K562 (cell line): ENCODE results near the gene IL17D.

Experiments used
- CHD1 ChIP-seq: fragments of 200-600 bp; sonication (generic); IDR thresholded peaks from one replicate; pipeline ENCODE4 v1.6.1; 2012; ENCODE audit warnings: mild to moderate bottlenecking, moderate library complexity, low read length, inconsistent platforms
- CTCF ChIP-seq, 3 experiments: IDR thresholded peaks in 2 of 3; conservative IDR thresholded peaks in 1 of 3; 2 replicates each; pipeline ENCODE4 v1.5.1; 2011 to 2012; ENCODE audit warnings: low read length in 3 of 3, mild to moderate bottlenecking in 3 of 3, control low read depth in 2 of 3, improper control_type of control experiment in 1 of 3, inconsistent platforms in 1 of 3, low read depth in 1 of 3, mixed read lengths in 1 of 3, moderate library complexity in 1 of 3; ENCODE audit not compliant: insufficient read depth in 2 of 3
- DDX20 ChIP-seq: fragments of 450-650 bp; IDR thresholded peaks from 2 replicates; pipeline ENCODE4 v1.6.1; 2016; ENCODE audit warnings: missing genetic modification characterization, low read depth, mild to moderate bottlenecking, missing compliant biosample characterization, moderate library complexity
- FOXK2 ChIP-seq, 2 experiments: fragments of 450-650 bp; IDR thresholded peaks in 1 of 2; conservative IDR thresholded peaks in 1 of 2; 2 replicates each; pipeline ENCODE4 v1.6.1; 2016; ENCODE audit warnings: low read depth in 2 of 2, mild to moderate bottlenecking in 1 of 2
- PHB2 ChIP-seq: fragments of 450-650 bp; IDR thresholded peaks from 2 replicates; pipeline ENCODE4 v1.6.1; 2017; ENCODE audit warnings: low read depth
- POLR2AphosphoS5 ChIP-seq: IDR thresholded peaks from 2 replicates; pipeline ENCODE4 v1.6.1; 2011; ENCODE audit warnings: mild to moderate bottlenecking, low read depth, low read length, moderate library complexity; ENCODE audit not compliant: control insufficient read depth, insufficient read depth
- ZNF280B ChIP-seq: fragments of 250-450 bp; sonication (Bioruptor Pico); IDR thresholded peaks from 2 replicates; pipeline ENCODE4 v1.5.1; 2021; ENCODE audit warnings: mild to moderate bottlenecking
- ZNF311 ChIP-seq: fragments of 250-450 bp; sonication (Bioruptor Pico); IDR thresholded peaks from 2 replicates; pipeline ENCODE4 v1.4.0; 2020; ENCODE audit warnings: mild to moderate bottlenecking, moderate library complexity

GRCh38 chr13:20716951-20717350 lies 13.5 kb downstream of the IL17D start:
- TF ChIP-seq CHD1 (no peak), PHB2 (no peak), FOXK2 (conservative IDR thresholded peaks at IDR 0.05 in 1 of 2, IDR thresholded peaks at IDR 0.05 in 1 of 2; ENCODE audit: low read depth in 2 of 2) (no peak), POLR2AphosphoS5 (no peak), DDX20 (tag) (no peak), ZNF311 (CRISPR knock-in tag) (no peak), ZNF280B (CRISPR knock-in tag) (no peak), CTCF (IDR thresholded peaks at IDR 0.05 in 2 of 3, conservative IDR thresholded peaks at IDR 0.05 in 1 of 3; ENCODE audit: insufficient read depth in 2 of 3, low read depth in 1 of 3, low read length in 3 of 3) (no peak)
